ENCODE measurements around the gene GRIN3A.
"Not testable (repeated sequence)": the region's sequence is repeated elsewhere in the genome, so short reads cannot be mapped to it uniquely, and the experiment has no call there.

Gene GRIN3A

DNA sequence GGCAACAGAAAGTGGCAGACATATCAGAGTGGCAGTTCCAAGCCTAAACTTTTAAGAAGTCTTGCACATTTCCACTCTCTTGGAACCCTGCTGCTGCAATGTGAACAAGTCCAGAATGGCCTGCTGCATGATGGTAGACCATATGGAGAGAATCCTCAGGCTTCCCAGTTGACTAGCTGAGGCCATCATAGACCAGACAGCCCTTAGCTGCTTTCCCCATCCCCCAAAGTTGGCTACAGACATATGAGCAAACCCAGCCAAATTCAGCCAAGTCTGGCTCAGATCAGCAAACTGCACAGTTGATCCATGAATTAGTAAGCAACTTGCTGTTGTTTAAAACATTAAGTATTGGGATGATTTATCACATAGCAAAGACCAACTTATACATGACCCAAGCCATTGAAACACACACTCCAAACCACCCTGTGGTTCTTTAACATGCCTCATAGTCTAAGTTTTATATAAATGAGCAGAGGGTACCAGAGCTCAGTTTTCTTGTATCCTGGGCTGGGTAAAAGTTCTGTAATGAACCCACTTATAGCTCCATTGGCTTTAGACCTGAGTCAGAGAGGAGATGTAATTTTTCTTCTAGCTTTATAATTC lies 163.6 kb downstream of the GRIN3A start:
- DNase-seq, result no peak

DNA sequence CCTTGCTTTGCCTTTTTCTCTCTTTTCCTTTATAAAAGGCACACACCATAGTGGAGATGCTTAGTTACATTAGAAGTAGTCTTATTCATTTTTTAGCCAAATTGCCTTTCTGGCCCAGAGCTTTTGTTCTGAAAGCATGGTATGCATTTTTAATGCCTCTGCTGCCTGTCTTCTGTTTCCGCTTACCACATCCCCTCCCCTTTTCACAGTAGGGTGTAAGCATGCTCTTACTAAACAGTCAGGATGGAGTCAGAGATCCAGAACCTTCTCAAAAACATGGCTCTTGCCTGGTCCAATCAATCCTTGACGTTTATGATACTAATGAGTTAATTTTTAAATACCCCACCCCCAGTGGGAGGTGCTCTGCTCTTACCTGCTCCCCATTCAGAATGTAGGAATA lies 166.1 kb downstream of the GRIN3A start:
- no peak for DNase-seq

DNA sequence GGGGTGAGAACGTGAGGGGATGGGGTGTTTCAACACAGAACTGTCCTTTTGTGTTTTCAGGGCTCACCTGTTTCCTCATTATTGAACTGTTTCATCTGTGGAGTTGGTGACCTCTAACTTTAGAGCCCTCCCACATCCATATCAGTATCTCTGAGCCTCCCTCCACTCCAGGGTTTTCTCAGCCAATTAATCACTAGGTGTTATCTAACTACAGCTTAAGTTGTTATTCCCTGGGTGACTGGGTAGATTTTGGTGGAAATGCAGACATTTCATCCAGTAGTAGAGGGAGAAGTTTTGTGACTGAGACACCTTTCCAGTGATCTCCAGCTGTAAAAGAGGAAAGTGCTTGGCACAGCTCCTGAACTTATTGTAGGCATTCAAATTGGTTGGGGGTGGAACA lies 167.3 kb downstream of the GRIN3A start:
- DNase-seq, result no peak

DNA sequence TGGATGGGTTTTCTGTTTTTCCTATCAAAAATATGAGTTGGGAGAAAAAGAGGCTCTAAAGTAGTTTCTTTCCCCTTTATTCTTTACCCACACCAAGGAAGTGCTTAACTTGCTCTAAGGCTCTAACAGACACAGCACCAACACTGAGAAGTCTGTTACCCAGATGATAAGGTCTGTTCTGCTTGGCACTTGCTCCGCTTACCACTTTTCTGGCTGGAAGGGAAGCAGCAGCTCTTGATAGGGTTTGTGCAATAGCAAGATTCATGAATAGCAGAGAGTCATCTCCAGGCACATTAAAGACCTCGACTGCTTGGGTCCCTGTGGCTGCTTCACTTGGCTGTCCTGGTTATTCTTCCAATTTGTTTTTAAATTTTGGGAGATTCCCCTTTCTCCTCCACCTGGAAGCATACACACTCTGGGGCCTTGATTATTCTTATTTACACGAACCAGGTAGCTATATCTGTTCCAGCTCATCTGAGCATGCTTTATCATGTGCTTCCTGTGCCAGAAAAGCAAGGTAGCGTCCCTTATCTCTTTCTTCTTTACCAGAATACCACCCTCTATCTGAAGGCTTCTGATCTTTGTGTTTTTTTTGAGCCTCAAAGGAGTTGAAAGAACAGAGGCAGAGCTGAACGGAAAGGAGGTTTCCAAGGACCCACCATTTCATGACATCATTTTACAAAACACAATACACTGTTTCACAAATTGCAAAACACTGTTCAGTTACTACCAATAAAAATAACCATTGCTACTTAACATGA lies 168.5 kb downstream of the GRIN3A start:
- DNase-seq, result peak; percentile 47

DNA sequence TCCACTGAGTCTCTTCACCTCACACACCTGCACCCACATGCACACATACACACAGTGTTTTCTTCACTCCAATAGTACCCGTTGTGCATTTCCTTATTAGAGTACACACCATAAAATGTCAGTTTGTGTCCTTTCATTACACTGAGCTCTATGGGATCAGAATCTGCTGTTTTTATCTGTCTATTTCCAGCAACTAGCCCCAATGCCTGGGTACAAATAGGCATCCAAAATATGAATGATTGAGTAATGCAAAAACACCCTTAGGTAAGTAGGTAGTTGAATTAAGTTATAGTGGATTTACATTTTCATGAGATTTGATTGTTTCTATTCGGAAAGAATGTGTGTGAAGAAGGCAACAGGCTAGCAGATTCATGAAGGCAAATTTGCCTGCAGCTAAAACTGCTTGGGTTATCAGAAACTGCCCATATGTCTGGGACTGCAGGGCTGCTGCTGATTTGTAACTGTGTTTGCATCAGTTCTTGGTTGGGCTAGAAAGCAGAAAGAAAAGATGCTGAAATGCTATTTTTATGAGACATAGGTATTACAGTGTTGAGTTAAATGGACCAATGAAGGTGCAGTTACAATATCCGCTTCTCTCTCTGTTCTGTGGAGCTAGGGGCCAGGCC lies 170.6 kb downstream of the GRIN3A start:
- no peak for DNase-seq

DNA sequence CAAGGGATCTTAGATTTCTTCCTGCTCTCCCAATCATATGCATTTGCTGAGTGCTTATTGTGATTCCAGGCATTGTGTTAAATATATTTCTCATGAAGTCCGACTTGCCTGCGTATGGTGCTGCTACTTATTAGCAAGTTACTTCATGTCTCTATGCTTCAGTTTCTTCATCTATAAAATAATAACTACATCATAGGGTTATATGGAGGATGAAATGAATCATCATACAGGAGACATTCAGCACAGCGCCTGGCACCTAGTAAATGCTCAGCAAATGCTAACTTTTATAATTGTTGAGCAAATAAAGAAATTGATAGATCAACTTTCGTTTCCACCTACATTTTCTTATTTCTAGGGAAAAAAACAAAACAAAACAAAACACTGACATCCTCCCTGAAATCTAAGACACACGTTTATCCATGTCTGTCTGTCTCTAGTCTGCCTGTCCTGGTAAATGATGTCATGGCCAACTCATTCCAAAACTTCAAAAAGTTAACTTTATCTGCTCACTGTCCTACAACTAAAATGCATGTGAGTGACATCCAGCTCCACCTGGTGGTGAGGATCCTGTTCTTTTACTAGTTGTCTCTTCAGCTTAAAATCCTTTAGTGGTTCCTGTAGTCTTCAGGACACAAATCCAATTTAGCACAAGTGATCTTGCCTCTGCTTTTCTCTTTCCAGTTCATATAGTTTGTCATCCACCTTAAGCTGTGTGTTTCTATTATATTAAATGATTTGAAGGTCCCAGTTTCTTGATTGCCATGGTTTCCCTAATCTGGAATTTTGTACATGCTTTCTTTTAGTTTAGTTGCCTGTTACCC lies 171.3 kb downstream of the GRIN3A start:
- DNase-seq, result peak; percentile 36

DNA sequence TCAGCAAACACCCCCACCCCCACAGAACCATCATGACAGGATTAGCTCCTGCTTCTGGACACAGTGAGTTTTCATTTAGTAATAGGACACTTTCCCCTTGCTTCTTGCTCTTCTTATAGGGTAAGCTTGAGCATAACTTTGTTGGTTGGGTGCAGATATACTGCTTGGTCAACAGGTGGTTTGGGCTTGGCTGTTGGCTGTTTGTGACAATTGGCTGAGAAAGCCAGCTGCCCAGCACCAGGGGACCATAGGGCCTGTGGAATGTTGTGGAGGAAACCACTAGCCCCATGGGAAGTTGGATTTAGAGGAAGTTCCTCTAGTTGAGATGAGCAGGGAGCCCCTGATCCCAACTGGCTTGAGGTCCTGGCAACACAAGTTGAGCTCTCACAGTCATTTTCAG lies 174.2 kb downstream of the GRIN3A start:
- no peak for DNase-seq

DNA sequence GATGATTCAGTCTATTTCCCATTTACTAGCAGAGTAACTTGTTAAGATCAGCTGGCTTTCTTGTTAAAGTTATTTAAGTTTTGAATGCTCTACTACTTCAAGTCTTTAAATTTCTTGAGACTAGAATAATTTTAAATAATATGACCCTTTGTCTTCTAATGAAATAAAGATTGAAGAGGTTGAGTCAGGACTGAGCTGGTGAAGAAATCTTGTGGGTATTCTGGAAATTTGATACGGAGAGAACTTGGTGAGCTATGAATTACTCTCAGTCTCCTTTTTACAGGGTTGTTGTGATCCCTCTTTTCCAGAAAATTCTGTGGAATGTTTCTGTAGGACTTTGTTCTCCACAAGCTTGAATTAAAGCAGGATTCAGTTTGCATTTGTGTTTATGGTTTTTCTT lies 175.5 kb downstream of the GRIN3A start:
- no peak for DNase-seq

DNA sequence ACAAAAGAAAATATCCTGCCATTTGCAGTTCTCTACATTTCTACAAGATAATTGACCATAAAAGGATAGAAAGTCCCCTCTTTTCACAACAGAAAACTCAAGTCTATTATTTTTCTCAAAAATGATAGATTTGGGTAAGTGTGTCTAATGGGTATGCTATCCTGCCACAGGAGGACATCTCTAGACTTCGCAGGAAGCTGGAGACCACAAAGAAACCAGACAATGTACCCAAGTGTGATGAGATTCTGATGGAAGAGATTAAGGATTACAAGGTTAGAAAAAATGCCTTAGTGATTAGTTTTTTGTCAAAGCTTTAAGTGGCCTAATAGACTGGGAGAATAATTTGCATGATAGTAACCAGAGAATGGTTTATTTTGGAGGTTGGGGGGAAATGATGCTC lies 176.7 kb downstream of the GRIN3A start:
- DNase-seq, result no peak

DNA sequence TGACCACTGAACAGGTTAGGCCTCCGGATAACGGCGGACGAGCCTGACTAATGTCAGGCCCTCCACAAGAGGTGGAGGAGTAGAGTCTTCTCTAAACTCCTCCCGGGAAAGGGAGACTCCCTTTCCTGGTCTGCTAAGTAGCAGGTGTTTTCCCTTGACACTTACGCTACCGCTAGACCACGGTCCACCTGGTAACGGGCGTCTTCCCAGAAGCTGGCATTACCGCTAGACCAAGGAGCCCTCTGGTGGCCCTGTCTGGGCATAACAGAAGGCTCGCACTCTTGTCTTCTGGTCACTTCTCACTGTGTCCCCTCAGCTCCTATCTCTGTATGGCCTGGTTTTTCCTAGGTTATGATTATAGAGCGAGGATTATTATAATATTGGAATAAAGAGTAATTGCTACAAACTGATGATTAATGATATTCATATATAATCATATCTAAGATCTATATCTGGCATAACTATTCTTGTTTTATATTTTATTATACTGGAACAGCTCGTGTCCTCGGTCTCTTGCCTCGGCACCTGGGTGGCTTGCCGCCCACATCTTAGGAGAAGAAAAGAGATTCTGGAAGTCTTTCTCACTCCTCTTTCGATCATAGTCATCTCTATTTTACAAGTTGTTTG lies 188.9 kb downstream of the GRIN3A start:
- not testable (repeated sequence) for DNase-seq

DNA sequence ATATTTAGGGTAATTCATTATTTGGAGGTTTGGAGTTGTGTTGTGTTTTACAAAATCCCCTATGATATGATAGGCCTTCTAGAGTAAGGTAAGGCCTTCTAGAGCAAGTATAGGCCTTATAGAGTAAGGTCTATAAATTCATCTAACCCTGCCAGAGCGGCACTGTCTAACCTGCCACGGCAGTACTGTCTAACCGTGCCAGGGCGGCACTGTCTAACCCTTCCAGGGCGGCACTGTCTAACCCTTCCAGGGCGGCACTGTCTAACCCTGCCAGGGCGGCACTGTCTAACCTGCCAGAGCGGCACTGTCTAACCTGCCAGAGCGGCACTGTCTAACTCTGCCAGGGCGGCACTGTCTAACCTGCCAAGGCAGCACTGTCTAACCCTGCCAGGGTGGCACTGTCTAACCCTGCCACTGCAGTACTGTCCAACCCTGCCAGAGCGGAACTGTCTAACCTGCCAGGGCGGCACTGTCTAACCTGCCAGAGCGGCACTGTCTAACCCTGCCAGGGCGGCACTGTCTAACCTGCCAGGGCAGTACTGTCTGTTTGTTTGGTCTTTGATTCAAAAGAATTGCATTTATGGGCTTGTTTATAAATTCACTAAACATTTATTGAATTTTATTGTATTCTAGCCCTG lies 195.2 kb downstream of the GRIN3A start:
- no peak for DNase-seq

DNA sequence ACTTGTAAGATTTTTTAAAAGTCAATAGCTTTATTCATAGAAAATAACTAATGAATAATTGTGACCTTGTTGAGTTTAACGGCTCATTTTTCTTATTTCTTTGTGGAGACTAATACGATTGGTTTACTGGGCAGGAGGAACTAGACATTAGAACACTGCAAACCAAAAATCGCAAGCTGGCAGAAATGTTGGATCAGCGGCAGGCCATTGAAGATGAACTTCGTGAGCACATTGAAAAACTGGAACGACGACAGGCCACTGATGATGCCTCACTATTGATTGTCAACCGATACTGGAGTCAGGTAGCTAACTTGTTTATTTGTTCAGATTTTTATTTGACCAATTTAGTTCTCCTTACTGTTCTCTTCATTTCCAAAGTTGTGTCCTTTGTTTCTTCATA lies 198.4 kb downstream of the GRIN3A start:
- no peak for DNase-seq

DNA sequence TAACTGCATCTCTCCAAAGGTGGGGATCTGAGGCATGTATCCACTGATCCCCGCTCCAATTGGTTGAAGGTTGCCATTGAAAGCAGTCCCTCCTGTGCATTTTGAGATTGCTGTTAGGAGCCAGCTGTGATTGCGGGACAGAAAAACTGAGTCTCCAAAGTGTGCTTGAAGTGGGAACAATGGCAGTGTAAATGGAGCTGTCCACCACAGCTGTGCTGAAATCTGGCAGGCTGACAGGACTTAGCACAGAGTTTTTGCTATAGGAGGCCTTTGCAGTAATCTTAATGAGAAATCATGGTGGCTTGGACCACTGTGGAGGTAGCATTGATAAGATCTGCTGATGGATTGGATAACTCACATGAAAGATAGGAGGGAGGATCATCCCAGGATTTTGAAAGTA lies 201.5 kb downstream of the GRIN3A start:
- no peak for DNase-seq

DNA sequence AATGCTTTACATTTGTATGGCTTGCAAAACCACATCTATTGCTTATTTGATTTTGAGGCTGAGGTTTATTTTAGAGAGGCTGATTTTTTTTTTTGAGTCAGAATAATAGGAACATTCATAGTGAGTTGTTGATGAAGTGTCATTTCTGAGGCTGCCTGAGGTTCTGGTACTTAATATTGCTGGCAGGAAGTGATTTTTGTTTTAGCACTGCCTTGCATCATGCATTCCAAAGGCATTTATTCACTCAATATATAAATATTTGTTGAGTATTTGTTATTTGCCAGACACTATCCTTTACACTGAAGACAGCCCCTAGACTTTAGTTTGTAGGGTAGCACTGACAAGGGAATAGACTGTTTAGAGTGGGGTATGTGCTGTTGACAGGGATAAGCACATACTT lies 202.1 kb downstream of the GRIN3A start:
- DNase-seq, result no peak

DNA sequence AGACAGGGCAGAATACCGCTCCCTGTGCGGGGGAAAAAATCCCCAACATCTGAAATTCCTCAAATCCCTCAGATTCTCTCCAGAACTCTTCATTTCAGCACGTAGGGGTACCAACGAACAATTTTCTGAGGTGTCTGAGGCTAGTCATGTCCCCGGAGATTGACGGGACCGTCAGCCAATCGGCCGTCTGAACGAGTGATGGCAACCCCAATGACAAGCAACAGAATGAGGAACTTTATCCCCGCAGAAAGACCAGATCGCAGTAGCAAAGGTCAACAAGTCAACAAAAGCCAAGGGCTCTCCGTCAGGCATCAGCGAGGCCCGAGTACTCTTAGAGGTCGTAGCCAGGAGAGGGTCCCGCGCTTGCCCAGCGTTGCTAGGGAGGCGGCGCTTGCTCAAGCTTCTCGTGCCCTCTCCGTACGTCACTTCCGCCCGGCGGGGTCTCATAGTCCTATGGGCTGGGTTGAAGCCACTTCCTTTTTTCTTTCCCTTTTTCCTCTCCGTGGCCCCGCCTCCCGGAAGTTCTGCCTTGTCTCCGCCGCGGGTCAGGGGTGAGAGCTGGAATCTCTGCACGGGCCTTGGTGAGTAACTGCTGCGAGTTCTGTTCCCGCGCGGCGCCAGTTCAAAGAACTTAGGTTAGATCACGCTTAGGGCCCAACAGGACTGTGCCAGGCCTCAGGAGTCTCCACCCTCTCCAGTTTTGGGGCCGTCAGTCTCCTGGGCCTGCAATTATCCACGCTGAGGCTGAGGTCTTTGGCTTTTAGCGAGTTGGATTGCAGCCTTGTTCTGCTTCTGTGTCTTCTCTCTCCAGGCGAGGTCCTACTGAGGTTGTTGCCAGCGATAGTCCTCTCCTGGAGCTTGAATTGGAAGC lies 204.9 kb downstream of the GRIN3A start, which contains the start of gene RNF20:
Gene RNF20, plus strand, starts transcription at position 520 of the 871 bp plus-strand sequence. CDS start 1,571 bp downstream, outside the sequence.
- DNase-seq, result peak; percentile 98

DNA sequence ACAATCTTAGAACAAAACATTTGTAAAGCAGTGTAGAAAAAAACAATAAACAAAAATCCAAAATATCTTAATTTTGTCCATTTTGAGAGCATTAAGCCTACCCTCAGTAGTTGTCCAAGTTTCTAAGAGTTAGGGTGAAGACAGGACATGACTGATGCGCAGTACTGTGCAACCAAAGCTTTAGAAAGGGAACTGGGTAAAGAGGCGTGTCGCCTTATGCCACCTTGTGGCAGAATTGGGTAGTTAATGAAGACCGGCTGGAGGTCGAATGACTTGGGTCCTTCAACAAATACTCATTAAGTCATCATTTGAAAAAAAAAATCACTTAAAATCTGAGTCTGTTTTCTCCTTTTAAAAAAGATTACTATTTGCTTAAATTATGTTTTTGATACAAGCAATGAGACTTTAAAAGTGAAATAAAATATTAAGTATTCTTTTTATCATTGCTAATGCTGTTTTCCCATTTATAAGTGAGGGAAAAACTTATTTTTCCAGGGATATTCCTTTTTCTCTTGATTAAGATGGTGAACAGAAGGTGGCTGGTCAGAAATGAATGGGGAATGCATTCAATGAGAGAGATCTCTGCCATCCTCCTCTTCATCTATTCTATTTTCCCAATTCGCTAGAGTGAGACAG lies 208.3 kb downstream of the GRIN3A start:
- DNase-seq, result peak; percentile 83

DNA sequence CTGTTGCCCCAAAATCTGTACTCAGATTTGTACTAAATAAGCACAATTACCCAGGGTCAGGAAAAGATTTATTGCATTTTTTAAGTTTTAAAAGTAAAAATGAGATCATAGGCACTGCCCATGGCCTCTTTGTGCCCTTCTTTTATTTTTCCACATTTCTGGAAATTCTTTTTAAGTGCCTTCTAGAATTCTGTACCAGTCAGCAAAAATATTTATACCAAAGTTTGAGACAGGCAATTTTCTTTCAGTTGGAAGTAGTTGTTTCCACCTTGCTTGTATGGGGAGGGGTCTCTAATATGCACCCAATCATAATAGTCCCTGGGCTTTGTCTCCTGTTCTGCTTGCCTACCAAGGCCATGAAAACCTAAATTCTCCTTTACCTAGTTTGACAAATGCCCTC lies 210.4 kb downstream of the GRIN3A start:
- no peak for DNase-seq

DNA sequence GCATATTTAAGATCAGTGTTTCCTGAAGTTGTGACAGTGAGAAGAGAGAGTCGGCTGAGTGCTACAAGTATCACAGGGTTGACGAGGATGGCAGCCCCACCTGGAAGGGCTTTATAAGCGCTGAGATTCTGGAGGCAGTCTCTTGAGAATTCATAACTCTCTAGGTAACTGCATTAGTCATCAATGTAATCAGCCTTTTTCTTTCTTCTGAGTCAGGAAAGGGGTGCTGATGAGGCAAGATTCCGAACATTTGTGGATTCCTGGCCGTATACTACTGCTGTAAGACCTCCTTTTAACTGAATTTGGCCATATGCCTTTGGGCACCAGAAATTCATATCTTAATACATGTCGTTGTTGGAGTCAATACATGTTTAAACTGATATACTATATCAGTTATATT lies 211.4 kb downstream of the GRIN3A start:
- DNase-seq, result no peak

DNA sequence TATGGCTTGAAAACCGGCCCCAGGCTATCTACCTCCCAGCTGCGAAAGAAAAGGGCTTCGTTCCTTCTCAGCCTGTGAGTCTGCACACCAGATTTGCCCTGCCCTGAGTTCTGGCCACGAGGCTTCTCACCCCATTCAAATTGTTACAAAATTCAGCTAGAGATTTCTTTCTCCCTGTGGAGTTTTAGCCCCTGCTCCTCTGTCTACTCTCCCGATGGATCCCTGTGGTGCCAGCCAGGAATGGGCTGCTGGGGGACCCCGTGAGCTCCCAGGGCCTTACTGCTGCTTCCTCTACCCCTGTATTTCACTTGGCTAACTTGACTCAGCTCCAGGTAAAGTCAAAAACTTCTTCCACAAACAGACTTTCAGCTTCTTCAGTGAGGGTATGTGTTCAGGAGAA lies 214.1 kb downstream of the GRIN3A start:
- no peak for DNase-seq

Data from CD4-positive, alpha-beta T cell treated with Interleukin-12 subunit alpha and Interleukin-12 subunit beta, for 1 hour (primary cell).